ENCODE data around the gene HIVEP3. TPM values are rescaled to one million over a fixed set of nuclear protein-coding genes. Genes with fewer than 3 reads are reported as not detected.

HIVEP3 gene
- total RNA-seq, 1 experiment from 2014 or later, result 11.0 TPM

GRCh38 chr1:41842993-41843755, 75.5 kb downstream of the HIVEP3 start:
- Histone ChIP-seq H3F3A (ENCODE audit: insufficient read depth, low read depth) (peaks cover 18% of the 10 kb centered on the region), H3K9me2 (ENCODE audit: insufficient read depth) (no peaks in the 10 kb centered on the region), H3K4me1 (replicated peaks; ENCODE audit: insufficient read depth) (peaks cover 59% of the 10 kb centered on the region), H3K27ac (no peak overlapping the region), H3K4me3 (no peak overlapping the region), H3K9me3 (ENCODE audit: insufficient read depth, low read depth) (no peaks in the 10 kb centered on the region), H4K20me1 (ENCODE audit: insufficient read depth) (no peaks in the 10 kb centered on the region), H3K4me2 (0 out of 2 replicates have a peak overlapping the region, but pooled peaks have one; percentile 1), H2AFZ (no peak overlapping the region), H3K36me3 (ENCODE audit: low read depth) (no peaks in the 10 kb centered on the region), H3K27me3 (ENCODE audit: insufficient read depth, low read depth) (no peaks in the 10 kb centered on the region), H3K79me2 (ENCODE audit: low read depth) (0 out of 2 replicates have a peak, but pooled peaks cover 4% of the 10 kb centered on the region)
- ChIA-PET POLR2A (ENCODE audit: unreplicated experiment) (no interaction called here), CTCF (interaction anchor here (0.6 kb wide), 1 partner anchor 36 kb away, joined by 3 read pairs; no protein-coding TSS in a partner anchor)
- no TSS peak for BruUV-seq (replicated peaks)
- peak in 1 of 2 experiments; percentile 52 for DNase-seq
- TF ChIP-seq EZH2 (IDR thresholded peaks at IDR 0.05; ENCODE audit: low read depth) (no peak), CTCF (conservative IDR thresholded peaks at IDR 0.05) (no peak)
- intact Hi-C loops (cut with micrococcal nuclease; ENCODE audit: unreplicated experiment), result no loop called here

DNA sequence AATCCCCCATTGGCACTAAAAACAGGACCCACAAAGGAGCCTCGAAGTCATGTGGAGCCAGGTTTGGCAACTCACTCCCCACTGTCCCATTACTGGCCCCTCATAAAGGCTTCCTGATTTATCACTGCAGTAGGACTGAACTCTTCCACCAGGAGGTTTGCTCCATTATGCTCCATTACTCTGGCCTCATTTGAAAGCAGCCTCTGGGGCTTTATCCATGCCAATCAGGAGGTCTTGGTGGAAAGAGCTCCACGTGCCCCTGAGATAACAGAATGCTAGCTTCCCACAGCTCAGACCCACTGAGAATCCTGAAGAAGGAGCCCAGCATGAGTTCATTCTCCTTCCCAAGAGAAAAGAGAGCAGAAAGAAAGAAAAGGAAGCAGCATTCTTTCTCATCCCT, 76.4 kb downstream of the HIVEP3 start:
- Histone ChIP-seq H3F3A (ENCODE audit: insufficient read depth, low read depth) (peaks cover 18% of the 10 kb centered on the region), H3K27me3 (ENCODE audit: insufficient read depth, low read depth) (no peaks in the 10 kb centered on the region), H4K20me1 (ENCODE audit: insufficient read depth) (no peaks in the 10 kb centered on the region), H3K79me2 (ENCODE audit: low read depth) (0 out of 2 replicates have a peak, but pooled peaks cover 4% of the 10 kb centered on the region), H3K4me2 (no peak overlapping the region), H3K9me2 (ENCODE audit: insufficient read depth) (no peaks in the 10 kb centered on the region), H3K4me1 (replicated peaks; ENCODE audit: insufficient read depth) (peaks cover 51% of the 10 kb centered on the region), H3K9me3 (ENCODE audit: insufficient read depth, low read depth) (no peaks in the 10 kb centered on the region), H3K36me3 (ENCODE audit: low read depth) (no peaks in the 10 kb centered on the region), H3K27ac (no peak overlapping the region), H3K4me3 (no peak overlapping the region), H2AFZ (no peak overlapping the region)
- CTCF ChIA-PET, result interaction anchor here (0.7 kb wide), 1 partner anchor 19 kb away, joined by 3 read pairs; no protein-coding TSS in a partner anchor
- no TSS peak for BruUV-seq (replicated peaks)
- no peak for DNase-seq
- TF ChIP-seq EZH2 (IDR thresholded peaks at IDR 0.05; ENCODE audit: low read depth) (no peak), CTCF (conservative IDR thresholded peaks at IDR 0.05) (no peak)
- intact Hi-C loops (cut with micrococcal nuclease; ENCODE audit: unreplicated experiment), result no loop called here
- POLR2A ChIA-PET (ENCODE audit: unreplicated experiment), result no interaction called here

GRCh38 chr1:41840592-41841246, 78.0 kb downstream of the HIVEP3 start:
- H3K27me3 ChIP-seq (ENCODE audit: insufficient read depth, low read depth), result no peaks in the 10 kb centered on the region
- H3K9me3 ChIP-seq (ENCODE audit: insufficient read depth, low read depth), result no peaks in the 10 kb centered on the region
- no peaks in the 10 kb centered on the region for H3K36me3 ChIP-seq (ENCODE audit: low read depth)
- peaks cover 18% of the 10 kb centered on the region for H3F3A ChIP-seq (ENCODE audit: insufficient read depth, low read depth)
- H4K20me1 ChIP-seq (ENCODE audit: insufficient read depth), result no peaks in the 10 kb centered on the region
- H3K9me2 ChIP-seq (ENCODE audit: insufficient read depth), result no peaks in the 10 kb centered on the region
- no TSS peak for BruUV-seq (replicated peaks)
- H3K4me1 ChIP-seq (replicated peaks; ENCODE audit: insufficient read depth), result peaks cover 39% of the 10 kb centered on the region
- POLR2A ChIA-PET (ENCODE audit: unreplicated experiment), result no interaction called here
- peak in 1 of 2 experiments; percentile 81 for DNase-seq
- CTCF ChIA-PET, result no interaction called here
- no peak for TF ChIP-seq EZH2 (IDR thresholded peaks at IDR 0.05; ENCODE audit: low read depth)
- no peak for TF ChIP-seq CTCF (conservative IDR thresholded peaks at IDR 0.05)
- H2AFZ ChIP-seq, result no peak overlapping the region
- H3K4me3 ChIP-seq, result no peak overlapping the region
- H3K79me2 ChIP-seq (ENCODE audit: low read depth), result 0 out of 2 replicates have a peak, but pooled peaks cover 4% of the 10 kb centered on the region
- intact Hi-C loops (cut with micrococcal nuclease; ENCODE audit: unreplicated experiment), result no loop called here
- H3K4me2 ChIP-seq, result peak overlapping the region; percentile 28
- peak overlapping the region; percentile 36 for H3K27ac ChIP-seq
